HG03520 (cell line): Measurements from ENCODE around the gene MIB2.
"Not testable (repeated sequence)": the region's sequence is repeated elsewhere in the genome, so short reads cannot be mapped to it uniquely, and the experiment has no call there.

Experiments used
- ATAC-seq: cut with Tn5 transposase; IDR thresholded peaks from one replicate; pipeline ENCODE4 v1.9.1; 2021; ENCODE audit warnings: mild to moderate bottlenecking, moderate library complexity; ENCODE audit not compliant: unreplicated experiment

MIB2 gene

DNA sequence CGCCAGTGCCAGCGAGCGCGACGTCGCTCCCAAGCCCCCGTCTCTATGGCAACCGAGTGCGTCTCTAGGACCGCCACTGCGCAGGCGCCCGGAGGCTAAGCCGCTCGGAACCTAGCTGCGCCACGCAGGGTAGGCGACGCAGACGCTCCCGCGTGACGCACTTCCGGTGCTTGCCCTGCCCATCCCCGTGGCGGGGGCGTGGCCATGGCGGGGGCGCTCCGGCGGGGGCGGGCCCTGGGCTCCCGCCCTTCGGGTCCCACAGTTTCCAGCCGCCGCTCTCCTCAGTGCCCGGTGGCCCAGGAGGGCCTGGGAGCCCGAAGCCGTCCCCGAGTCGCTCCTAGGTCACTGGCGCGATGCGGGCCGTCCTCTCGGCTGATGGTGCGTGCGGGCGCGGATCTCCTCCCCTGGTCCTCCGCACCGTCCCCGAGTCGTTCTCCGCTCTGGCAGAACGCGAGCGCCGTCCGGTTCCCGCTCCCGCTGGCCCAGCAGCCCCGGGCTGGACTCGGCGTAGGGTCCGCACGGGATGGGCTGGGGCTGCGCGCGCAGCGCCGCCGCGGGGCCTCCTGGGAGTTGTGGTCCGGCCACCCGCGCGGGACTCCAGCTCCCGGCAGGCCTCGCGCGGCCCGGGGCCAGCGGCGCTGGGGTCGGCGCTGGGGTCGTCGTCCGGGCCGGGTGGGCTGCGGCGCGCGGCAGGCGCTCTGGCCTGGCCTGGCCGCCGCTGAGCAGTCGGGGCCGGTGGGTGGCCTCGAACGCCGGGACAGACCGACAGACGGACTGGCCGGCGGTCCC, at the start of gene MIB2:
TSS of gene MIB2 (plus strand) at position 245 of the 789 bp plus-strand sequence. CDS start 7,953 bp downstream, outside the sequence.
- peak; percentile 80 for ATAC-seq

DNA sequence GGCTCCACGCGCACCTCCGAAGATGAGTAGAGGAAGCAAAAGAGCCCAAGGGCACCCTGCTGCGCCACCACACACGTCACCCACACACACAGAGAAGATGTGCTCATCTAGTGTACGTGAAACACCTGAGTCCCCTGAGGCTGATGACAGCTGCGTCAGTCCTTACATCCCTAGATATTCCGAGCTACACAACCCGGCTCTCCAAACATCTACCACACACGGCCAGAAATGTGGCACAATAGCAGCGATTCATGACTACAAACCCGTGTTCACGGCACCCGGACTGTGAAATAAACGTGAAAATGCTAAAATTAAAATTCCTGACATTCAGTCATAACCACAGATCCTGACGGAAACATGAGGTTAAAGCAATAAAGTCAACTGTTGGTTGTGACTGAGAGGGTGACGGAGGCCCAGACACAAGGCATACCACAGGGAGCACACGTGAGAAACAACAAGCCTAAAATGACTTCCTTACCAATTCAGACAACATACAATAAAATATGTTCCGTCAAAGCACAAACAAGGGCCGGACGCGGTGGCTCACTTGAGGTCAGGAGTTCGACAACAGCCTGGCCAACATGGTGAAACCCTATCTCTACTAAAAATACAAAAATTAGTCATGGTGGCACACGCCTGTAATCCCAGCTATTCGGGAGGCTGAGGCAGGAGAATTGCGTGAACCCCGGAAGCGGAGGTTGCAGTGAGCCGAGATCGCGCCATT, 48.0 kb upstream of the MIB2 start:
- ATAC-seq: no peak

DNA sequence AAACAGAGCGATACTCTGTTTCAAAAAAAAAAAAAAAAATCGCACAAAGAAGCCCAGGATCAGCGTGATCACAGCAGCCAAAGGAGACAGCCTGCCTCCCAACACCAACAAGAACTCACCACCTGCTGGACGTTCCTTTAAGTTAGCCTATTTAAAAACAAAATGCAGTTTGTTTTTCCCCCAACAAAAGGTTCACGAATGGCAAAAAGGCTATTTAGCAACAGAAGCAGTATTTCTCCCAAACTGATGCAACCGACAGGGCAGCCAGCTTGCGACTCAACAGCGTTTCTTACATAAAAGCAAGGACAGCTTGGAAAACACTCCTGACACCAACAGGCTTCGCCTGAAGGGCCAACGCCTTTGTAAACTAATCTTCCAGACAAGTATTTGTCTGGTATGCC, 47.4 kb upstream of the MIB2 start:
- ATAC-seq: no peak

DNA sequence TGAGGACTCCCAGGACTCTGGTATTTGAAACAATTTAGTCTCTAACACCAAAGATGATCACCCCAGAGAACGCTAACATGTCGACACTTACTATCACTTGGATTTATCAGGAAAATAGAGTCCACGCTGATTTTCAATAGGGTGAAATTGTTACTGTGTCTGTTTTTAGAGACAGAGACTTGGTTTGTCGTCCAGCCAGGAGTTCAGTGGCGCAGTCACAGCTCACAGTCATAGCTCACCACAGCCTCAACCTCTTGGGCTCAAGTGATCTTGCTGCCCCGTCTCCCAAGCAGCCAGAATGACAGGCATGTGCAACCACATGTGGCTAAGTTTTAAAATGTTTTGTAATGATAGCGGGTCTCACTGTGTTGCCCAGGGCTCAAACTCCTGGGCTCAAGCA, 46.0 kb upstream of the MIB2 start:
- ATAC-seq: no peak

DNA sequence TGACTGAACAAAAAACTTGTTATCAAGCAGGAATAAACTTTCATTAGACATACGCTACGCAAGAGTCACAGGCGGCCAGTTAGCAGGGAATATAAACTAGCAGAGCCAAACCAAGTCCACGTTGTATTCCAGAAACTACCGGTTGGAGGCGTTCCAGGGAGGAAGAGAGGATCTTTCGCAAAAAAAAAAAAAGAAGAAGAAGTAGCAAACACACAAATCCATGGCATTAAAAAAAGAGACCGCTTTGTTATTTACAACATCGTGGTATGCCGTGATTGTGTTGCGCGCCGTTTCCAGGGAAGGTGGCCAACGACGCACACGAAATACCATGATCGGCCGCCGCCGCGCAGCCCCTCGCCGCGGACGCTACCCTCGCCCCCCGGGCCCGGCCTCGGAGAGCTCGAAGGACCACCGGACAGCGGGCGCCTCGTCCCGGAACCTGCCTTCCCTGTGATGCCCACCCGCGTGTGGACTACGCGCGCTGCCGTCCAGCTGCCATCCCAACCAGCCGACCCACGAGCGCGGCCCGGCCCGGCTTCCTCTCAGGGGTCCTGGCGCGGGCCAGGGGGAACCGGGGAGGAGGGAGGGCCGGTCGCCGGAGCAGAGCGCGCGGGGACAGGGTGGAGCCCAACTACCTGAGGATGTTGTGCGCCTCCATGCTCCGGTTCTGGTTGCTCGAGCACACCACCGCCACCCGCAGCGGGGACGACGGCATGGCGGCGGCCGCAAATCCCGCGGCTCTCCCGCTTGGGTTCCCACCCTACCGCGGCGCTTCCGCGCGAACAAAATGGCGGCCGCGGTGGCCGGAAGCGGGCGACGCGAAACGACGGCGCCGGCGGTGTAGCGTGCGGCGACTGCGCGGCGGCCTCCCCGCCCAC, 41.2 kb upstream of the MIB2 start:
- peak; percentile 47 for ATAC-seq

DNA sequence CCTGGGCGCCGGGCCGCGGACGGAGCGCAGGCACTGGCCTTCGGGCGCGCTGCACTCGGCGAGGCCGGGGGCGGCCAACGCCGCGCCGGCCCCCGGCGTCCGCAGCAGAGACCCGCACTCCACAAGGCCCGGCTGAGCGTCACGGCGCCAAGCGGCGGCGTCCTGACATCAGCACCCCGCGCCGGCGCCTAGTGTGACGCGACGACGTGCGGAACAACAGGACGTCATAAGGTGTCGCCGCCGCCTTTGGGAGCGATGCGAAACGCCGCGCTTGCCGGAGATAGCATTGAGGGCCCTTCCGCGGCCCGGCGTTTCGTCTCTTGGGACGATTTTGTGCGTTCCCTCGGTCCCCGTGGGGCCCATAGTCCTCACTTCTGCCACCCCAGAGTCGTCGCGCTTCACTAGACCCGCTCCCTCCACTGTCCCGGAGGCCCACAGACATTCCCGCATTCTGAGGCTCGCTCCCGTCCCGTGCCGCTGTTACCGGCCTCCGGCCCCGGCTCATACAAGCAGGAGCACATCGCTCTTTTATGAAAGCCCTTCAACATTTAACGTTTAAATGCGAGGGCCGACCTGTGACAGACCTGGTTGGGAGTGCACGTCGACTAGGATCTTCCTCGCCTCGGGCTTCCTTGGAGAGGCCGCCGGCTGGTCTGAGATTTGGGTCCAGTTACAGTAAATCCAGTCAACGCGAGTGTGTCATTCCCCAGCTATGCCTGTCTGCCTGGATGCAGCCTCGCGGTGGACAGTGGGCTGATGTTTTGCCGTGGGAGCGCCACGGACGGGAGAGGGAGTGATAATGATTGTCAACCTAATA, 40.4 kb upstream of the MIB2 start, which contains the start of gene SSU72:
TSS of gene SSU72 (minus strand) at position 143 of the 817 bp plus-strand sequence. CDS start 306 bp downstream, outside the sequence.
- ATAC-seq: peak; percentile 70

DNA sequence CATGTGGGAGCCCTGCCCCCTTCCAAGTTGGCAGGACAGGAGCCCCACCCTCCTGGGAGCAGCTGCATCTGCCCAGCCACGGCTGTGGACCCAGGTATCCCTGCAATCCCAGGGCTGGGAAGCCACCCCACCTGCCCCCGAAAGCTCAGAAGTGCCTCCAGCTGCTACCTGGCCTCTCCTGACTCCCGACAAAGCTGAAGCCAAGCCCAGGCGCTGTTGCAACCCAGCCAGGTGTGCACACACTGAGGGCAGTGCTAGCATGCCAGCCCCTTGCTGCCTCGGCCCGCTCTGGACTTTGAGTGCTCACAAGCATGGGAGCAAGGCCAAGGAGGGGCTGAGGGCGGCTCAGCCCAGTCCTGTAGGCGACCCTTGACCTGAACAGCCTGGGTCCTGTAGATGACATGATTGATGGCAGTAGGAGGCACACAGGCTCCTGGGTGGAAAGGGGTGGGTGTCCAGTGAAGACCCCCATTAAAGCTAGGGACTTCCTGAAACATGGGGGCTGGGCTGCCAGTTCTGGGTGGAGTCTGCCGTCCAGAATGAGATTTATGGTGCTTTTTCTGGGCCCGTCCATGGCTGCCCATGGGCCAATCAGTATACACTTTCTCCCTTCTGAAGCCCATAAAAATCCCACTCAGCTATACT, 37.8 kb upstream of the MIB2 start:
- no peak for ATAC-seq

DNA sequence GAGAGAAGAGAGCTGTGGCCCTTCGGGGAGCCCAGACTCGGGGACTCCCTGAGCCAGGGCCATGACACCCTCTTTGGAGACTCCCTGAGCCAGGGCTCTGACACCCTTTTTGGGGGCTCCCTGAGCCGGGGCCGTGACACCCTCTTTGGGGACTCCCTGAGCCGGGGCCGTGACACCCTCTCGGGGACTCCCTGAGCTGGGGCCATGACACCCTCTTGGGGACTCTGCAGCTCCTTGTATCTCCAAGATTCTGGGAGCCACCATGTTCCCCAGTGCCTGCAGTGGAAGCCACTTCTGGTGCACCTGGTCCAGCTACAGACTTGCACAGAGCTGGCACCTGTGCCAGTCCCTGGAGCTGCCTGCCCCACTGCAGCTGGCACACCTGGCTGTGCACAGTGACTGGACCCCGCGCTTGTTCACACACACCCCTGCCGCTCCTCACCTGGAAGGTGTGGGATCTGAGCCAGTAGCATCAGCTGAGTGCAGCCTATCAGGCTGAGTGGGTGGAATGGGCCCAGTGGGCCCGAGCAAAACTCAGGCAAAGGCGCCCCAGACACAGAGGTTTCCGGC, 36.8 kb upstream of the MIB2 start:
- ATAC-seq: no peak

DNA sequence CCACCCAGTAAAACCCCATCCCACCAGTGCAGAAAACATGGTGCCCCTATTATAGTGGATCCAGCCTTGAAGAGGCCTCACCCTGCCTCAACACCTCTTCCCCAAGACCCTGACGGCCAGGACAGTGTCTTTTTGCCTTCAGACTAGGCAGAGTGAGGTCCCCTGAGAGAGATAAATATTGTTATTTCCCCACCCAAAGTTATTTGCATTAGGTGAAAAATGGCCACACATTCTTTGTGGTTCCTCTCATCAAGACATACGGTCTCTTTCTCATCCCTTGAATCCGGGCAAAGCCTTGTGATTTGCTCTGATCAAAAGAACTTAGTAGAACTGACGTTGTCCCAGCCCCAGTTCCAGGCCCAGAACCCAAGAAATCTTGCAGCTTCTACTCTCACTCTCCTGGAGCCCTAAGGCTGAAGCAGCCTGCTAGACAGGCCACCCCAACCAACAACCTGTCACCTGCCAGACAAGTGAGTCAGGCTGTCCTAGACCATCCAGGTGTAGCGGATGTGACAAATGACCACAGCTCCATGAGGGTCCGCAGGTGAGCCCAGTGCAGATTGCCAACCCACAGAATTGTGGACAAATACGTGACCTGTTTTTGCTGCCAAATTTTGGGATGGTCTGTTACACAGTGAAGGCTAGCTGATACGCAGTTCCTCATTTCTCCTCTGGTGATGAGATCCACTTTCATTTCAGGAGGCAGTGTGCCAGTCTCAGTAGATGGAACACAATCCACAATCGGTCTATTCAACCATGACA, 32.5 kb upstream of the MIB2 start:
- ATAC-seq: no peak

DNA sequence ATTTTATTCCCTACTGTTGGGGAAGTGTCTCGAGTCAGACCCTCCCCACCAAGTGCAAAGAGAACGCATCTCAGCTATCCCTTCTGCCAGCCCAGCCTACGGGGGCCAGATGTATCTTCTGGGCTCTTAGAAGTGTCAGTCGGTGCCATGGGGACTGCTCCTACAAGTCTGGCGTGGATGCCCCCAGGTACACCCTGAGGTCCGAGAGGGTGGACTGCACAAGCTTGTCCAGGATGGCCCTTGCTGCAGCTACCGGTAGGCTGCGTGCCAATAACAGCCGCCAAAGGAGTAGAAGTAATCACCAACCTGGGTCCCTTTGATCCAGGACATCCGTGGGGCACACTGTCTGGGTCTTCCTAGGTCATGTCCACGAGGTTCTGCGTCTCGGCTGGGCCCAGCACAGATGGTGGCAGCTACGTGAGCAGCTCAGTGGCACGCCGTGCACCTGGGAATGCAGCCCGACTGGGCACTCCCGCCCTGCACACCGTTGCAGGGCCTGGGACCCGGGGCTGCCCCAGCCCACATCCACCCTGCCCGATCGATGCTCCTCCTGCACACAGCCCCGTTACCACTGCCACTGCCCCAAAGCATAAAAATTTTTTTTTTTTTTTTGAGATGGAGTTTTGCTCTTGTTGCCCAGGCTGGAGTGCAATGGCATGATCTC, 31.8 kb upstream of the MIB2 start:
- ATAC-seq: no peak

DNA sequence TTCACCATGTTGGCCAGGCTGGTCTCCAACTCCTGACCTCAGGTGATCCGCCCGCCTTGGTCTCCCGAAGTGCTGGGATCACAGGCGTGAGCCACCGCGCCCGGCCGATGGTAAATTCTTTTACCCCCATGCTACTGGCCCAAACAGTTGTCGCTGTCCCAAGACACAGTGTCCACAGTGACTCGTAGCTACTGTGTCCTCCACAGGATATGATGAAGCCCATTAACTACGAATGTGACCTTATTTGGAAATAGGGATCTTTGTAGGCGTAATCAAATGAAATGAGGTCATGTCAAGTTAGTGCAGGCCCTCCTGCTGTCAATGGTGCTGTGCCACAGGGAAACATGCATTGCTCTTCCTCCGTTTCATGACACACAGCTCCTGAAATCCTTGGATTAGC, 23.8 kb upstream of the MIB2 start:
- ATAC-seq: no peak

DNA sequence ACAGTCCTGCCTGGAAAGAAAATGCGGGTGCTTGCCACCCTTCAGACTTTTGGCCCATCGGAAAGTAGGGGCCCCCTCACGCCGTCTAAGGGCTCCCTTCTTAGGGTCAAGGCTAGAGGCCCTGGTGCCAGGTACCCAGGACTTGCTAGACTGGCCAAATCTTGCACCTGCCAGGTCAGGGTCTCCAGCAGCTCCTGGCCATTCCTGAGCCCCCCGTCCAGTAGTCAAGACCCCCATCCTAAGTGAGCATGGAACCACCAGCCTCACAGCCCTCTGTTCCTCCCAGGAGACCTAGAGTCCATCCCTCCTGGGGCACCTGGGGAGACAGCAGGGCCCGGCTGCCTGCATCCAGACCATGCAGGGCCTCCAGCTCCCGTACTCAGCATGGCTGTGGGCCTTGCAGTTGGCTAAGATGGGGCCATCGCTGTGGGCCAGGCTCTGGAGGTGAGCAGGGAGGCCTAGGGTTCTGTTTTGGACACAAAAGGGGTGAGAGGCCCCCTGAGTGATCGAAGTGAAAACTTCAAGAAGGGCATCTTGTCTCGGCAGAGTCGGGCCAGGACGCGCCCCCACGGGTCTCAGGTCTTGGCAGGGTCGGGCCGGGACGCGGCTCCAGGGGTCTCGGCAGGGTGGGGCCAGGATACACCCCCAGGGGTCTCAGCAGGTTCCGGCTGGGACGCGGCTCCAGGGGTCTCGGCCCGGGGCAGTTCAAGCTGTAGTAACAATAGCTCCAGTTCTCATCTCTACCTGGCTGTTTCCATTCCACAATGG, 21.3 kb upstream of the MIB2 start:
- ATAC-seq: no peak

DNA sequence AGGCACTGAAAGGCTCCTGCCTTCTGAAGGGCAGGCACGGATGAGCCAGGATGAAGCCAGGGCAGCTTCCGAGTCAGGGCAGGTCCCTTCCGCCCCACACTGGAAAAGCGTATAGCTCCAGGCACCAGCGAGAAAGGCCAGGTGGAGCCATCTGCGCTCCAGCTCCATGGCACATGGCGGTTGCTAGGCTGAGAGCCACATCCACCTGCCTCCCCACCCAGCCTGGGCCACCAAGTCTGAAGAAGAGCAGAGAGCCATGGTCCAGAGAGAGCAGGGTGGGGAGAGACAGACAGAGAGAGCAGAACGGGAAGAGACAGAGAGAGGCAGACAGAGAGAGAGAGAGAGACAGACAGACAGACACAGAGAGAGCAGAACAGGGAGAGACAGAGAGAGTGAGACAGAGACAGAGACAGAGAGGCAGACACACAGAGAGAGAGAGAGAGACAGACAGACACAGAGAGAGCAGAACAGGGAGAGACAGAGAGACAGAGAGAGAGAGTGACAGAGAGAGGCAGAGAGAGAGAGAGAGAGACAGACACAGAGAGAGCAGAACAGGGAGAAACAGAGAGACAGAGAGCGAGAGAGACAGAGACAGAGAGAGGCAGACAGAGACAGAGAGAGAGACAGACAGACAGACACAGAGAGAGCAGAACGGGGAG, 20.6 kb upstream of the MIB2 start:
- ATAC-seq: no peak

DNA sequence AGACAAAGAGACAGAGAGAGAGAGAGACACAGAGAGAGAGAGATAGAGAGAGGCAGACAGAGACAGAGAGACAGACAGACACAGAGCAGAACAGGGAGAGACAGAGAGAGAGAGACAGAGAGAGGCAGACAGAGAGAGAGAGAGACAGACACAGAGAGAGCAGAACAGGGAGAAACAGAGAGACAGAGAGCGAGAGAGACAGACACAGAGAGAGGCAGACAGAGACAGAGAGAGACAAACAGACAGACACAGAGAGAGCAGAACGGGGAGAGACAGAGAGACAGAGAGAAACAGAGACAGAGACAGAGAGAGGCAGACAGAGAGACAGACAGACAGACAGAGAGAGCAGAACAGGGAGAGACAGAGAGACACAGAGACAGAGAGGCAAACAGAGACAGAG, 20.0 kb upstream of the MIB2 start:
- ATAC-seq: not testable (repeated sequence)

DNA sequence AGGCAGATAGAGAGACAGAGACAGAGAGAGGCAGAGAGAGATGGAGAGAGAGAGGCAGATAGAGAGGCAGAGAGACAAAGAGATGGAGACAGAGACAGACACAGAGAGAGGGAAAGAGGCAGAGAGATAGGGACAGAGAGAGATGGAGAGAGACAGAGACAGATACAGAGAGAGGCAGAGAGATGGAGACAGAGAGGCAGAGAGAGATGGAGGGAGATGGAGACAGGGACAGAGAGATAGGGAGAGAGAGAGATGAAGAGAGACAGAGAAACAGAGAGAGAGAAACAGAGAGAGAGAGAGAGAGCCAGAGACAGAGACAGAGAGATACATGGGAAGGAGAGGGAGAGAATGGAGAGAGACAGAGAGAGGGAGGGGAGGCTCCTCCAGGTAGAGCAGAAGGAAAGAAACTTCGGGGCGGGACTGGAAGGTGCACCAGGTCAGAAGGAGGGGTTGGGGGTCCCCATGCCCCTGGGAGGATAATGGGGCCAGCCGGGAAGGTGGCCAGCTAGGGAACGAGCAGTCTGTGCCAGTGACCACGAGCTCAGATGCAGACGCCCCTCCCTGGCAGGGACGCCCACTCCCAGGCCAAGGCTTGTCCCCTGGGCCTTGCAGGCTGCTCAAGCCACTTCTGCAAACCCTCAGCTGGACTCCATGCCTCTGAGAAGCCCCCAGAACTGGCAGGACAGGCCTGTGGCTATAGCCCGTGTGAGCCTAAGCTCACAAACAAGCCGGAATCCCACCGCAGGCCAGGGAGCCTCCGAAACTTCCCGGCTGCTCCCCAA, 18.6 kb upstream of the MIB2 start:
- ATAC-seq: no peak

DNA sequence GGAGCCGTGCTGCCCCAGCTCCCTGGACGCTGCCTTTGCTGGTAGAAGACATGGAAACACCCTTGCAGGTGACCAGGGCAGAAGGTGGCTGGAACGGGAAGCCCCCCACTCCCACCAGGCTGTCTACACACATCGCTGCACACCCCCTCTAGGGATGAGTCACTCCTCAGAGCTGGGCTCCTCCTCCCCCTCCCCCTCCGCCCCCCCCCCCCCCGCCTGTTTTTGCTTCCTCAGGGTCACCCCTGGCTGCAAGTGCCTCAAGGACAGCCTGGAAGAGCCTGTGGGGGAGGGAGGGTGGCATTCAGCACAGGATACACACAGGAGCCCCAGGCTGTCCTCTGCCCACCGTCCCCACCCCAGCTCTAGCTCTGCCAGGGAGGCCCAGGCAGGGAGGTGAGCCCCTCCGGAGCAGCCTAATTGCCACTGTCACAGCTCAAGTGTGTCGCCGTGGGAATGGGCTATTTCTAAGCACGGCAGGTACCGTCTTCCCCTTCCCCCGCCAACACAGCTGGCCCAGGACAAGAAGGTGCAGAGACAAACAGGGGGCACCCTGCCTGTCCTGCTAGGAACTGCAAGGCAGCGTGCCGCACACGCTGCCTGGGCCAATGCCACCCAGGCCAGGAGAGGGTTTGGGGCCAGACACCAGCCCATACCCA, 17.9 kb upstream of the MIB2 start:
- ATAC-seq: no peak
